ENCODE data around the gene ACTR1B.
"Not testable (repeated sequence)": the region's sequence is repeated elsewhere in the genome, so short reads cannot be mapped to it uniquely, and the experiment has no call there.

The ACTR1B gene

DNA sequence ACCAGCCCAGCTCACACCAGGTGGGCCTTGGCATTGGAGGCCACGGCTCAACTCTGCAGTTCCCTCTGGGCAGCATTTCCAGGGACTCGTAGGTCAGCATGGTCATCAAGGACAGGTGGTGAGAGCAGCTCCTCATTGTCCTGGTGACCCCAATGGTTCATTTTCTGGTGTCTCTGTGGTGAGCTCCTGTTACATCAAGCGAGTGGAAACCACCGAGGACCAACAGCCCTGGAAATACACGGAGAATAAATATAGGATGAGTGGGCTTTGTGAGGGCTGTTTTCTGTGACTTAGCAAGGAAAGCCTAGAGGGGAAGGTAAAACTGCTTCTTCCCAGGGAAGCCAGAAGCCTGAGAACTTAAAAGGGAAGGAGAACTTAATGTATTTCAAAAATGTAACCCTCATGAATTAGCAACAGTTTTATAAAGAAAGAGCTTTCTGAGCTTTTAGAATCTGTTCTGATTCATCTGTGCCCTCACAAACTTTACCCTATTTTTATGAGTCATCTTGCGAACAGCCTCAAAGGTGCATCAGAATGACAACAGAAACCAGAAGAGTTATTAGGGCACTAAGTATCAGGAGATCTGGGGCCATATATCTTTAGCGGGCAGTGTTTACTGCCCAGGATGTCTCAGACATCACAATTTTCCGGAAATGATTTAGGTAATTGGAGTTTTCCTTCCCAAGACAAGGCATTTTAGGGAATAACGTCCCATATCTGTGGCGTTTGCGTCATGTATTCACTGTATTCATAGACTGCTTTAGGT, 24.4 kb upstream of the ACTR1B start:
- DNase-seq (ENCODE audit: low read depth in 2 of 2) = no peak

DNA sequence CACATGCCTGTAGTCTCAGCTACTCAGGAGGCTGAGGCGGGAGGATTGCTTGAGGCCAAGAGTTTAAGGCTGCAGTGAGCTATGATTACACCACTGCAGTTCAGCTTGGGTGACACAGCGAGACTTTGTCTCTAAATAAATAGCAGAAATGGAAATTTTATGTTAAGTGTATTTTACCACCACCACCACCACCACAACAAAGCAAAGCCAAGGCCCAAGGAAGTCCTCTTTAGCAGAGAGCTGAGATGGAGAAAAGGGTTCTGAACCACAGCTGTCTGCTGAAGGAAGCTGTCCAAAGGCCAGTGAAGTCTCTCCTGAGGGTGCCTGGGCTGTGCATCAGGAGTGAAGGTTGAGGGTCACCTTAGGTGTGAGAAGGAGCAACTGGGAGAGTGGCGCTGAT, 23.4 kb upstream of the ACTR1B start:
- DNase-seq (ENCODE audit: low read depth in 2 of 2) = not testable (repeated sequence)

DNA sequence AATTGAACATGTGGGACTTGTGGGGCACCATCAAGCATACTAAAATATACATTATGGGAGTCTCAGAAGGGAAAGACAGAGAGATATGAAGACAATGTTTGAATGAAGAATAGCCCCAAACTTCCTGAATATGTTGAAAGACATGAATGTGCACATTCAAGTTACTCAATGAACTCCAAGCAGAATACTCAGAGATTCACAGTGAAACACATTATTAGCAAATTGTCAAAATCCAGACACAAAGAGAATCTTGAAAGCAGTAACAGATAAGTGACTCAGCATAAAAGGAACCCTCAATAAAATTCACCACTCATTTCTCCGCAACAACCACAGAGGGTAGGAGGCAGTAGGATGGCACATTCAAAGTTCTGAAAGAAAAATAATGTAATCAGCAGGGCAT, 14.5 kb upstream of the ACTR1B start:
- DNase-seq (ENCODE audit: low read depth in 2 of 2) = no peak

DNA sequence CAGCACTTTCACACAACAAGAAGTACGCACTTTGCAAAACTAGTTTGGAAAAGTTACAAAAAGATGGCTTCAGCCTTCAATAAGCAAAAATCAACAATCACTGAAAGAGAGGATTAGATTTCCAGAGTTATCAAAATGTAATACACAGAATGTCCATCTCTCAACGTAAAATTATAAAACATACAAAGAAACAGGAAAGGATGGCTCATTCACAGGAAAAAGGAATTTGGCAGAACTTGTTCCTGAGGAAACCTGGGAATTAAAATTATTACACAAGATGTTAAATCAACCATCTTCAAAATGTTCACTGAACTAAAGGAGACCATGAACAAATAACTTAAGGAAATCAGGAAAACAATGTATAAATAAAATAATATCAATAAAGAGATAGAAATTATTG, 13.6 kb upstream of the ACTR1B start:
- DNase-seq (ENCODE audit: low read depth in 2 of 2) = no peak

DNA sequence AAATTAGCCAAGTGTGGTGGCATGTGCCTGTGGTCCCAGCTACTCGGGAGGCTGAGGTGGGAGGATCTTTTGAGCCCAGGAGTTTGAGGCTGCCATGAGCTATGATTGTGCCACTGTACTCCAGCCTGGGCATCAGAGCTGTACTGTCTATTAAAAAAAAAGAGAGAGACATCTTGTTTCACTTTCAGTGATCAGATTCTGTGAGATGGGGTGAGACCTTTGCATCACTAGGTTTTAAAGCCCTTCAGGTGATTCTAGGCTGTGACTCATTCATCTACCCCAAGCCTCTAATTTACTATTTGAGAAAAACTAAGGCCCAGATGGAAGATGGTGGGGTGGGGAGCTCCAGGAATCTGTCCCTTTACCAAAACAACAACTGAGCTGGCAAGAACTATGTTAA, 12.8 kb upstream of the ACTR1B start:
- DNase-seq (ENCODE audit: low read depth in 2 of 2) = no peak

DNA sequence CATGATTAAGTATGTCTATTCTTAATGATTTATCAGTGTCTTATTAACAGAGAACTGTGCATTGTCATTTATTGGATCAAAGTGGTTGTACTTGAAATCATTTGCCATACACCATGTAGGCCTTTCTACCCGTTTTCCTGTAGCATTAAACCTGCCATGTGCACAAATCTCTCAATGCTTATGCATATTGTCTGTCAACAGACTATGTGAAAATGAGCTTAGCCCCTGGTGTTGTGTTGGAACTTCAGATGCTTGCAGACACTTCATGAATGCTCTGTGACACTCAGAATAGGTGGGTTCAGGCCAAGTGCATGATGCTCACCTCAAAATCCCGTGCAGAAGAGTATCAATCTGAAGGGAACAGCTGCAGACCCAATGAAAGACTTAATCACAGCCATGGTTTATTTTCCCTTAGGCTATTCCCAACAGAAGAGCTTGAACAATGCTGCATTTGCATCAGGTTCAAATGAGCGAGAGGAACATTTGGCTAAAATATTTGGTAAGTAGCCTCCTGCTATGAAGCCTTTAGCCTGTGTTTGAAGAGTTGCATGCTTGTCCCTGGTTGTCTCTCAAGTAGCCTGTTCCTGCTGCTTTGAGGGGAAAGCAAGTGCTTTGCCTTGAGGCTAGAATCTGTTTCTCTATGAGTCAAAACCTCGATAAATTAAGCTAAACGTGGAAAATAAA, 11.7 kb upstream of the ACTR1B start:
- DNase-seq (ENCODE audit: low read depth in 2 of 2) = no peak

DNA sequence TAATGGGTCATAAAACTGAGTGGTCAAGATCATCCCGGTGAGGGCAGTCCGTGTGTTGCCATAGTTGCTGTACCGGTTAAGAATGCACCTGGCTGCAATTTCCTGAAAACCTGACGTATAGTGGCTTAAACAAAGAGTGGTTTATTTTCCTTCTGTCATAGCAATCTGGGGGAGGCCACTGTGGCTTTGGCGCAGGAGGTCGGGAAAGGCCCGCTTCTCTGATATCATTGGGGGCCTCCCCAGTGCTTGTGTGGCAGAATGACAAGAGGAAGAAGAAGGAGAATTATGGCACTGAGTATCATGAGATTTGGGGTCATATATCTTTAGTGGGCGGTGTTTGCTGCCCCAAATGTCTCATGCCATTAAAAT, 10.1 kb upstream of the ACTR1B start:
- no peak for DNase-seq (ENCODE audit: low read depth in 2 of 2)

DNA sequence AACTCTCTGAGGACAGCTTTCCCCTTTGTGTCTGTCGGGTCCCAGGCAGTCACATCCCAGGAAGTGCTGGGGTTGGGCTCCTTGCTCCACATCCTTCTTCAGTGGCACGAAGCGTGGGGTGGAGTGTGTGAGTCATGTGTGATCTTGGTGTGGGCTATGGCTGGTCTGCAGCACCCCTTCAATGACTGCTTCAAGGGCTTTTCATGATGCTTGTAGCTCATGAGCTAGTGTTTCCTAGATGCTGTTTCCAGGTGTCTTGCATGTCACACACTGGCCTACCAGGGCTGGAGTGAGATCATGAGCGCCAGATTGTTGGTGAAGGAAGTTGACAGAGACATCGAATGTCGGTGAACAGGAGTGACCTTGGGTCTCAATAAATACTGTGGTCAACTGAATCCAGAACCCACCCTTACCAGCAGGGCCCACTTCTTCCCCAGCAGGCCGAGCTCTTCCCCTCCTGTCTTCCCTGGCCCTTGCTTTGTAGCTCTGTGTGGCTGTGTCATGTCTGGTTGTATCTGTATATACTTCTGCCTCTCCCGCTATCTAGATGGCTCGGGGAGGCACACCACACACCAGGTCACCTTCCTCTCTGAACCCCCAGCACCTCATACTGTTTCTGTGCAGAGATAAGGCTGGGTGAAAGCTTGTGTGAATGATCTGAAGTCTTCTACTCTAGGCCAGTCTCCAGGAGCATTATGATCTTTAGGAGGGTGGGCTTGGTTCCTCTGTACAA, 9.5 kb upstream of the ACTR1B start:
- no peak for DNase-seq (ENCODE audit: low read depth in 2 of 2)

DNA sequence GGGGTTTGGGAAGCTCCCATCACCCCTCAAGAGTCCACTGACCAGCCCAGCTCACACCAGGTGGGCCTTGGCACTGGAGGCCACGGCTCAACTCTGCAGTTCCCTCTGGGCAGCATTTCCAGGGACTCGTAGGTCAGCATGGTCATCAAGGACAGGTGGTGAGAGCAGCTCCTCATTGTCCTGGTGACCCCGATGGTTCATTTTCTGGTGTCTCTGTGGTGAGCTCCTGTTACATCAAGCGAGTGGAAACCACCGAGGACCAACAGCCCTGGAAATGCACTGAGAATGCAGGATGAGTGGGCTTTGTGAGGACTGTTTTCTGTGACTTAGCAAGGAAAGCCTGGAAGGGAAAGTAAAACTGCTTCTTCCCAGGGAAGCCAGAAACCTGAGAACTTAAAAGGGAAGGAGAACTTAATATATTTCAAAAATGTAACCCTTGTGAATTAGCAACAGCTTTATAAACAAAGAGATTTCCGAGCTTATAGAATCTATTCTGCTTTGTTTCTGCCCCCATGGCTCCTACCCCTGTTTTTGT, 8.8 kb upstream of the ACTR1B start:
- not testable (repeated sequence) for DNase-seq (ENCODE audit: low read depth in 2 of 2)

DNA sequence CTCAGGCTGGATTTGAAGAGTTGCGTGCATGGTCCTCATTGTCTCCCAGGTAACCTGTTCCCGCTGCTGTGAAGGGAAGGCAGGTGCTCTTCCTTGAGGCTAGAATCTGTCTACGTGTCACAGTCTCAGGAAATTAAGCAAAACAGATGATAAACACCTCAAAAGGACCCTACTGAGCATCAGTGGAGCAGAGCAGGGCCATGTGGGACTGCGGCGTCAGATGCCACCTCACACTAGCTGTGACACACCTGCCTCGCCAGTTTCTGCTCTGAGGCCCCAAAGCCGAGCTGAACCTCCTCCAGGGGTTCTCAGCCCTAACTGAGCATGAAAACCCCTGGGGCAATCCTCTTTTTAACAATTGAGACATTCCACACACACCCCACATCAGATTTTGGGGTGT, 7.7 kb upstream of the ACTR1B start:
- no peak for DNase-seq (ENCODE audit: low read depth in 2 of 2)

DNA sequence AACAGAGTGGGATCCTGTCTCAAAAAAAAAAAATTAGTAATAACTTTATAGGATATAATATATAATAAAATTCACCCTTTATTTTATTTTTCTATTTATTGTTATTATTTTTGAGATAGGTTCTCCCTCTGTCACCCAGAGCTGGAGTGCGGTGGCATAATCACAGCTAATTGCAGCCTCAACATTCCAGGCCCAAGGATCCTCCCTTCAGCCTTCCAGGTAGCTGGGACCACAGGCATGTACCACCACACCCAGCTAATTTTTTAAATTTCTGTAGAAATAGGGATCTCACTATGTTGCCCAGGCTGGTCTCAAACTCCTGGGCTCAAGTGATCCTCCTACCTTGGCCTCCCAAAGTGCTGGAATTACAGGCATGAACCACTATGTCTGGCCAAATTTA, 6.6 kb upstream of the ACTR1B start:
- no peak for DNase-seq (ENCODE audit: low read depth in 2 of 2)

DNA sequence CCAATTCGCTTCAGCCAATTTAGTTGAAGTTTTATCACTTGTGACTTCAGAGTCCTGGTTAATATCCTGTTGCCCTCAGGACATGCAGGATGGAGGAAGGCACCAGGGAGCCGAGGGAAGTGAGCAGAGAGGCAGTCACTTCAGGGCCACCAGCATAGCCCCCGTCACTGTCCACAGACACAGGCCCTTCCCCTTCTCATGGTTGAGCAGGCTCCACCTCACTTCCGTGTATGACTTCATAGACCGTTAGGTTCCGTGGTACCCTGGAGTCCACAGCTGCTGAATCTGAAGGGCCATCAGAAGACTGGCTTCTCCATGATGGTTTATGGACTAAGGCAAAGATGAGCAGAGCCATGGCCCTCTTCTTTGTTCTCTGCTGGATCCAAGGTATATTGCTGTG, 5.6 kb upstream of the ACTR1B start, which contains the start of gene C2orf92:
C2orf92 (plus strand) TSS at position 266 of the 400 bp plus-strand sequence; CDS start at position 342, 76 bp downstream.
- no peak for DNase-seq (ENCODE audit: low read depth in 2 of 2)

DNA sequence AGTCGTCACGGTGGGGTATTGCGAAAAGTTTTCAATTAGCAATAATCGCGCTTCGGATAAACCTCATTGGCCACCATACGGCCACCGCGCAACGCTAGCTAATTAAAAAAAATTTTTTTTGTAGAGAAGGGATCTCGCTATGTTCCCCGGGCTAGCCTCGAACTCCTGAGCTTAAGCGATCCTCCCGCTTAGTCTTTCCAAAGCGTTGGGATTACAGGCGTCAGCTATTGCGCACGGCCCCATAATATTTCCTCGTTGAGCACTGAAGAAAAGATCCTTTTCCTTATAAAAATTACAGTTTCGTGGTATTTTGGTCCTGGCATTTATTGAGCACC, 759 bp upstream of the ACTR1B start:
- DNase-seq (ENCODE audit: low read depth in 2 of 2) = no peak

DNA sequence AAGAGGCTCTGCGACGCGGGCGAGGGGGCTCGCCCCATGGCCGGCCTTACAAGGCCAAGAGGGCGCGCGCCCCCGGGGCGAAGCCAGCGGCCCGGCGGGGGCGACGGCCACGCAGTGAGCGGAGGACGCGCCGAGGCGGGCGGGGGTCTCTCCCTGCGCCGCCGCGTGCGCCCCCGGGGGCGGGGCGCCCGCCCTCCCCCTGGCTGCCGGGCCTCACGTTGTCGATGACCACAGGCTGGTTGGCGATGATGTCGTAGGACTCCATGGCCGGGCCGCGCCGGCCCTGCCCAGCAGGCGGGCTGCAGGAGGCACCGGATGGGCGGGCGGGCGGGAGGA, 250 bp downstream of the ACTR1B start:
- DNase-seq (ENCODE audit: low read depth in 2 of 2) = no peak

DNA sequence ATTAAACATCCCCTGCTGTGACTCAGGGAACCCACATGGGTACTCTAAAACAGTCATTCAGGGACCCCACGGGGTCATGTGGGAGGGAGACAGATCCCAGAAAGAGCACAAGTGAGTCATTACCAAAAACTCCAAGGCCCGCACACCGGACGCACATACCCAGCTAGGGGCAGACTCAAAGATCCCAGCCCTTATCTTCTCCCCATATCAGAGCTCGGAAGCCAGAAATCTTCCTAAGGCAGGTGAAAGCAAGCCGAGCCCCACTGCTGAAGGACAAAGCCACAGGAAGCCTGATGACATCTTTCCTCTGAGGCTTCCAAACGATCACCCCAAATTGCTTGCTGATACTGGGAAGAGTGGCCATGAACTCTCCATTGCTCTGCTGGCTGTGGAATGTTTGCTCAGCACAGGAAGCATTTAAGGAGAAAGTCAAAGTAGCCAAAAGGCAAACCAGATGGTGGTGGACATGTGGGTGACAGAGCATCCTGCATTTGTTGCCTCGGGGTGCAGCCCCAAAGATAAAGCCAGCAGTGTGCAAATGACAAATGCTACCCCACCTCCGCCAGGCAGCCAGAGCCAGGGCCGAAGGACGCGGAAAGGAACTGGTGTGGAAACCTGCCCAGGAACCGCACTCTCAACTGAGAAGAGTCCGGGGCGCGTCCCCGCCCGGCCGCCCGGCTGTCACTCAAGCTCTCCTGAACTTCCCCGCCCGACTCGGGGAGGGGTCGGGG, 784 bp downstream of the ACTR1B start:
- DNase-seq (ENCODE audit: low read depth in 2 of 2) = peak; percentile 71 to 73

DNA sequence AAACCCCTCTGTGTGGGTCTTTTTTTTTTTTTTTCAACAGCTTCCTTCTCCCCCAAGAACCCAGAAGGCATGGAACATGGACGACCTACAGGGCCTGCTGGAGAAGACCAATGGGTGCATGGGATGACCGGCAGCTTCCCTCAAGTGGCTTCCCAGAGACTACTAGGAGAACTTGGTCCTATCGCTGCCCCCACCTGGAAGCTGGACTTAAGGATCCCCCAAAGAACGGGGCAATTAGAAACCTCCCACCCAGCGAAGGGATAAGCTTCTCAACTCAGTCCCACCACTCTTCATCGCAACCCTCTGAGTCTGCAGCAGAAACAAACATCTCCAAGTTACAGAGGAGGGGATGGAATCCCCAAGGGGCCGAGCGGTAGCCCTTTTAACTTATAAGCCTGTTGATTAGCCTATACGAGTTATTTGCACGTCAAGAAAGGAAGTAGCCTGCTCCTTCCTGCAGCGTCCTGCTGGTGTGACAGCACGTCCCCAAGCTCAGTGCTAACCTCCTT, 1.4 kb downstream of the ACTR1B start:
- no peak for DNase-seq (ENCODE audit: low read depth in 2 of 2)

DNA sequence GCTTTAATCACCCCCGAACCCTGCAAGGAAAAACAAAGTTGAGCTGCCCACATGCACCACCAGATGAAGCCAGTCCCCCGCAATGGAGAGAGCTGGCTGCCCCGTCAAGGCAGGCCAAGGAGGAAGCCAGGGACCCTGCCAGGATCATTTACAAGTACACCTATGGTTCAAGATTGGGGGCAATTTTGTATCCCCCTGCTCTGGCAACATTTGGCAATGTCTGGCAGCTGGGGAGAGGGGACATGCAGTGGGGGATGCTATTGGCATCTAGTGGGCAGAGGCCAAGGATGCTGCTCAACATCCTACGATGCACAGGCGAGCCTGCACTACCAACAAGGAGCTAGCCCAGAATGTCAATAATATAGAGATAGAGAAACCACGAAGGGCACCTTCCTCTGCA, 1.9 kb downstream of the ACTR1B start:
- DNase-seq (ENCODE audit: low read depth in 2 of 2) = no peak

DNA sequence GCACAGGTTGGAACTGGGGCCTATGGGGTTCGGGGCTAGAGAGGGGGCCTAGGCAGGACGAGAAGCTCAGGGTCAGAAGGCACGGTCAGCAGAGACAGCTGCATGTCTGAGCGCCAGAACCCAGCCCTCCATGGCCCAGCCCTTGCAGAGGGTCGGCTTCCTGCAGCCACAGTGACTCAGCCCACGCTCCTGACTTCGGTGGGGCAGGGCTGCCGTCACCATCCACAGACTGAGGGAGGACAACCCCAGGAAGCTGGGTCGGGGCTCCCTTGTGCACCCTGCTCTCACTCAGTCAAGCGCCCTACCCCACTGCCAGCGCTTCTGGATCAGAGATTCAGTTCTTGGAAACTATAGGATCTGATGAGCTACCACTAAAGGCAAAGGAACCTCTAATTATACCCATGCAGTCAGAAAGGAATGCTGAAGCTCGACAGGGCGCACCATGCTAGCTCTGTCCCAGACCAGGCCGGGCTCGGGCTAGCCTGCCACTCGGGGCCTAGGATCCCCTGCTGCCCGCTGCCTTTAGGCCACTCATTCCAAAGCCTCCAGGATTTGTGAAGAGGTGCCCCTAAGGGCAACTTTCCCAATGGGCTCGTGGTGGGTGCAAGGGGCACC, 3.0 kb downstream of the ACTR1B start:
- no peak for DNase-seq (ENCODE audit: low read depth in 2 of 2)

DNA sequence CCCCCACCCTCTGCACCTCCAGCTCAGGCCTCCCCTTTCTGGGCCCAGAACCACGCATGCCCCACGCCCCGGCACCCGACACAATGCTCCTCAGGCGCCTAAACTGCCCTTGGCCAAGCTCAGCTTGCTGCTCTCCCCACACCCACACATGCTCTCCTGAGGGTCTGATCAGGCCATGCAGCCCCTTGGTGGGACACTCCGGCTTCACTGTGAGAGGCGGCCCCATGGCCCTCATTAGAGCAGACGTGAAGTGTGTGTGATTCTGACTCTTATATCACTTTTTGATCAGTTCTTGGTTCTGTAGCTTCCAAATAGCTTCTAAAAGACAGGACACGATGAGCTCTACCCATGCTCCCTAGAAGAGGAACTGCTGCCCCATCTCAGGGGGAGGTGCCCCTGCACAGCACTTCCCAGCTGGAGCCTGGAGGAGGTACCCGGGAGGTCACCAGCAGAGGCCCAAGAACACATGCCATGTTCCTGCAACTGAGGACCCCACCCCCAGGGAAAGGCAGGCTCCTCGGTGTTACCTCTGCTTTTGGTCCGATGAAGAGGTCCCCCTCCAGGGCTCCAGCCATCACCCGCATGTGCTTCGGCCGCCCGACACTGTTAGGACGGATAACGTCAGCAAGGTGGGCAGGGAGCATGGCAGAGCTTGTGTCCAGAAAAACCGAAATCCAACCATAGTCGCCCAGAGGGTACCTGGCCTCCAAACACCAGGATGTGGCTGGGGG, 3.6 kb downstream of the ACTR1B start:
- DNase-seq (ENCODE audit: low read depth in 2 of 2) = no peak

DNA sequence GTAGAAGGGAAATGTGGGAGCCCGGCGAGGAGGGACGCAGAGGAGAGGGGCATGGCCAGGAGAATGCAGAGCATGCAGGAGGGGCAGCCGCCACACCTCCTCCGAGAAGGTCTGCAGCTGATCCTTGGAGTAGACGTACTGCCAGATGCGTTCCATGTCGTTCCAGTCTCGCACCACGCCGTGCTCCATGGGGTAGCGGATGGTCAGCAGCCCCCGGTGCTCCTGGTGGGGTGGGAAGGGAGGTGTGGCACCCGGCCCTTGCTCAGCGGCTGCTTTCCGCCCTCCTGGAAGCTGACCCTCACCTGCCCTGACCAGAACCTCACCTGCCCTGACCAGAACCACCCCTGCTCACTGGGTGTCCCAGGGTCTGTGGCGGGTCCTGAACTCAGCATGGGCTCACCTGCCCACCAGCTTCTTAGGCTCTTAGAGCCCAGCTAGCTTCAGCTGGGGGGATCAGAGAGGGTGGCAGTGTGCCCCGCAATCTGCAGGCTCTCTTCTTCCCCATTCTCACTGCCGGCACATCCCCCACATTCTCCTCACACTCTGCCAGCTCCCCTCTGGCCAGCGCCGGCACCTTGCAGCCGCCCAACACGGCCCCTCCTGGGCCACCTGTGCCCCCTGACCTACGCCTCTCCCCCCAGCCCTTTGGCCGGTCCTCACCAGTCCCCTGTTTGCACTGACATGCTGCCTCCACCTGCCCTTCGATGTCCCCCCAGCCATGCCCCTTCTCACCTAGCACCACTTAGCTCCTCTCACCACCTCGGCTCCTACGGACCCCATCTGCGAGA, 4.4 kb downstream of the ACTR1B start:
- DNase-seq (ENCODE audit: low read depth in 2 of 2) = no peak

Data from activated CD4-positive, alpha-beta T cell treated with anti-CD3 and anti-CD28 coated beads for 24 hours (primary cell).